Measurements from ENCODE around the gene PSTPIP1.

The PSTPIP1 gene

DNA sequence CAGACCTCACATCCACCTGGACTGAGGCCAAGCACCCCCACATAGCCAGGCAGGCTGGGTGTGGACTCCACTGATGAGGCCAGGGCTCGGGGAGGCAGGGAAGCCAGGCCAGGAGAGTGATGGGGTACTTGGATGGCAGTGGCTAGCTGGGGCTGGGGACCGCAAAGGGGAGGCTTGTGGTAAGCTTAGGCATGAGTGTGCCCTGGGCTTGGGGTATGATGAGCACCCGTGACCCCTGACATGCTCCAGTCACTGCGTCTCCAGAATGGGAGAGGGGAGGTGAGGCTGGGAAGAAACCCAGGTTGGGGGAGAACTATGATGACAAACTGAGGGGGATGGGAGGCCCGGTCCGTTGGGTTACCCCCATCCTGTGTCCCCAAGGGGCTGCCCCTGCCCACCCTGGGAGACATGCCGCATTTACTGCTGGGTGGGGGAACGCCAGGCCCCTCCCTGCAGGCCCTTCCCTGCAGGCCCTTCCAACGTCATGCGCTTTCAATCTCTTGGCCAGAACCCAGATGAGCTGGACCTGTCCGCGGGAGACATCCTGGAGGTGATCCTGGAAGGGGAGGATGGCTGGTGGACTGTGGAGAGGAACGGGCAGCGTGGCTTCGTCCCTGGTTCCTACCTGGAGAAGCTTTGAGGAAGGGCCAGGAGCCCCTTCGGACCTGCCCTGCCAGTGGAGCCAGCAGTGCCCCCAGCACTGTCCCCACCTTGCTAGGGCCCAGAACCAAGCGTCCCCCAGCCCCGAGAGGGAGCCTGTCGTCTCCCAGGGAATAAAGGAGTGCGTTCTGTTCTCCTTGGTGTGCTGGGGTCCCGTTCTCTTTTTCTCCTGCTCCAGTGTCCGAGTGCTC lies 41.8 kb downstream of the PSTPIP1 start:
- no peaks in the 10 kb centered on the region for H3K36me3 ChIP-seq (ENCODE audit: control insufficient read depth, insufficient read depth, low read length)
- no peak overlapping the region for H2AFZ ChIP-seq
- no peak overlapping the region for H3K4me3 ChIP-seq (ENCODE audit: low read depth, low read length)
- no peak for TF ChIP-seq CTCF (IDR thresholded peaks at IDR 0.05)
- H3K79me2 ChIP-seq: no peaks in the 10 kb centered on the region
- H3K27me3 ChIP-seq (ENCODE audit: control insufficient read depth, insufficient read depth, low read length): no peaks in the 10 kb centered on the region
- no peaks in the 10 kb centered on the region for H3K9me3 ChIP-seq (ENCODE audit: control insufficient read depth, low read length)
- no peaks in the 10 kb centered on the region for H3K4me1 ChIP-seq
- H3K27ac ChIP-seq: no peak overlapping the region
- no peak overlapping the region for H3K9ac ChIP-seq
- H3K4me2 ChIP-seq (ENCODE audit: low read length): no peak overlapping the region

DNA sequence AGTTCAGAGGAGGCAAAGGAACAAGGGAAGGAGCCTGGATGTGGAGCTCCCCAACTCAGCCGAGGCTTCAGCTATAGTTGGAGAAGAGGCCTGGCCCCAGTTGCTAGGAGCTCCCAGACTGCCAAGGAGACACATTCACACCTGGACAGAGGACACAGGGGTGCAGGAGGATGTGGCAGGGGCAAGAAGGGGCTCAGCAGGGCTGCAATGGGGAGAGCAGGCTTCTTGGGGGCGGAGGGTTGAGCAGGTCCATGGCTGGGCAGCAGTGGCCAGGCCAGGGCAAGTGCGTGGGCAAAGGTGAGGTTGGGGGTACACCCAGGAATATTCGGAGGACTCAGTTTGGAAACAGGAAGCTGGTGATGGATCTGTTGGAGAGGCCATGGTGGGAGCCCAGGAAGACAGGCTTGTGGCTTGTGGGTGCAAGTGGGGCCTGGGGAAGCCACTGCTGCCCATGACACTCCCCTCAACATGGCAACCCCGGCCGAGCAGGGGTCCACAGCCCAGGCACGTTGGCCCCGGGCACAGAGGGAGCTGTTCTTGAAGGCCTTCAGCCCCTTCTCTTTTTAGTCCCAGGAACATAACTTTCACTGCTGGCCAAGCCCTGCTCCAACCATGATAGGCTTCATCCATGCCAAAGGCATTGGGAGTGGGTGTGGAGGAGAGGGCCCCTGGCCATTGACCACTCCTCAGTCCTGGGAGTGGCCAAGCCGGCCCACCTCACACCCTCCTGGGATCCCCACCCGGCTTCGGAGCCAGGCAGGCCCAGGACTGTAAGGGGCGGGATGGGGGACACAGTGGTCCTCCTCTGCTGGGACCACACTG lies 42.7 kb downstream of the PSTPIP1 start:
- H3K27me3 ChIP-seq (ENCODE audit: control insufficient read depth, insufficient read depth, low read length): no peaks in the 10 kb centered on the region
- no peak overlapping the region for H2AFZ ChIP-seq
- no peaks in the 10 kb centered on the region for H3K36me3 ChIP-seq (ENCODE audit: control insufficient read depth, insufficient read depth, low read length)
- no peak overlapping the region for H3K4me3 ChIP-seq (ENCODE audit: low read depth, low read length)
- no peaks in the 10 kb centered on the region for H3K79me2 ChIP-seq
- no peaks in the 10 kb centered on the region for H3K4me1 ChIP-seq
- H3K27ac ChIP-seq: no peak overlapping the region
- TF ChIP-seq CTCF (IDR thresholded peaks at IDR 0.05): no peak
- no peak overlapping the region for H3K4me2 ChIP-seq (ENCODE audit: low read length)
- H3K9me3 ChIP-seq (ENCODE audit: control insufficient read depth, low read length): no peaks in the 10 kb centered on the region
- H3K9ac ChIP-seq: no peak overlapping the region

DNA sequence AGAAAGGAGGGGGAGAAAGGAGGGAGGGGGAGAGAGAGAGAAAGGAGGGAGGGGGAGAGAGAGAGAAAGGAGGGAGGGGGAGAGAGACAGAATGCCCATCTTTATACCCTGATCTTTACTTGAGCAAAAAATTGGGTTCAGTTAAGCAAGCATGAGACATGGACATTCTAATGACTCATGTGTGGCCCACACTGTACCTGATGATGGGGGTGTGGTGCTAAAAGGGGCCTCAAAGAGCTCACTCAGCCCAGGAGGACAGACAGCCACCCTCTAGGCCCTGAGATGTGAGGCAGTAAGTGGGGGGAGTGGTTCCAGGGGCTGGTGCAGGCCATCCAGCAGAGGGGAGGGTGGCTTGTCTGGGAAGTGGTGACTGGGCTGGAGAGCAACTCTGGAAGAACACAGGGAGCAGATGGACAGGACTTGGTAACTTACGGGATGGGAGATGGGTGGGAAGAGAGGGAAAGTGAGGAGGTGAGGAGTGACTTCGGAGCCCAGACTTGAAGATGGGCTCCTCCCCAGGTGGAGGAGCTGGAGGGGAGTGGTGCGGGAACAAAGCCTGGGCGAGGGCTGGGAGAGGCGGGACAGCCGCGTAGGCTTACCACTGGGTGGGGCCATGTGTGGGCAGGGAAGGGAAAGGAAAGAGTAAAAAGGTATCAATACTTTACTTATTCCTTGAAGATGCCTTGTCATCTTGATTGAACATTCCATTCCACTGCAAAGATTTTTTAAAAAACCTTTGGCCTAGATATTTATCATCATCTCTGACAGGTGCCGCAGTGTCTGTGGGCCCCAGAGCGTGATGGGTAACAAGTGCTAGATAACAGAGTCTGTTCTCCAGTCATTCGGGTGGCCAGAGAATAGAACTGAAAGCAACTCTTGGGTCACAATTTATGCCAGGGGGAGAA lies 43.6 kb downstream of the PSTPIP1 start:
- no peaks in the 10 kb centered on the region for H3K27me3 ChIP-seq (ENCODE audit: control insufficient read depth, insufficient read depth, low read length)
- no peaks in the 10 kb centered on the region for H3K9me3 ChIP-seq (ENCODE audit: control insufficient read depth, low read length)
- H3K79me2 ChIP-seq: no peaks in the 10 kb centered on the region
- no peak overlapping the region for H2AFZ ChIP-seq
- H3K27ac ChIP-seq: no peak overlapping the region
- TF ChIP-seq CTCF (IDR thresholded peaks at IDR 0.05): no peak
- no peak overlapping the region for H3K4me2 ChIP-seq (ENCODE audit: low read length)
- H3K9ac ChIP-seq: no peak overlapping the region
- H3K4me1 ChIP-seq: no peaks in the 10 kb centered on the region
- no peak overlapping the region for H3K4me3 ChIP-seq (ENCODE audit: low read depth, low read length)
- H3K36me3 ChIP-seq (ENCODE audit: control insufficient read depth, insufficient read depth, low read length): no peaks in the 10 kb centered on the region

- H3K27me3 ChIP-seq (ENCODE audit: control insufficient read depth, insufficient read depth, low read length): no peaks in the 10 kb centered on the region
- no peak overlapping the region for H3K9ac ChIP-seq
- no peak overlapping the region for H2AFZ ChIP-seq
- no peaks in the 10 kb centered on the region for H3K36me3 ChIP-seq (ENCODE audit: control insufficient read depth, insufficient read depth, low read length)
- H3K4me1 ChIP-seq: no peaks in the 10 kb centered on the region
- no peak overlapping the region for H3K4me2 ChIP-seq (ENCODE audit: low read length)
- H3K27ac ChIP-seq: no peak overlapping the region
- H3K9me3 ChIP-seq (ENCODE audit: control insufficient read depth, low read length): no peaks in the 10 kb centered on the region
- H3K79me2 ChIP-seq: no peaks in the 10 kb centered on the region
- H3K4me3 ChIP-seq (ENCODE audit: low read depth, low read length): no peak overlapping the region
- TF ChIP-seq CTCF (IDR thresholded peaks at IDR 0.05): no peak
Measured at GRCh38 chr15:77039217-77039533, 44.2 kb downstream of the PSTPIP1 start.

Measured in parathyroid adenoma (tissue), 2 donors.